Esophagus muscularis mucosa (tissue), 4 donors: Measurements from ENCODE around the gene SDHB. TPM values are rescaled to one million over a fixed set of nuclear protein-coding genes. Genes with fewer than 3 reads are reported as not detected.

Experiments
- DNase-seq: peaks from one replicate; pipeline ENCODE4 v3.0.0-alpha.2; 2017; ENCODE audit errors: extremely low spot score
- H3K27ac ChIP-seq, 4 donors: fragments of 200-600 bp; sonication (generic); replicated peaks in 1 of 4; 1 replicate in 3 of 4; 2 replicates in 1 of 4; pipeline ENCODE4 v1.5.1; 2016 to 2019; ENCODE audit warnings: mild to moderate bottlenecking in 1 of 4
- H3K27me3 ChIP-seq, 4 donors: fragments of 200-600 bp; sonication (generic); one replicate each; pipeline versions ENCODE4 v1.5.1 to v1.6.0; 2016 to 2019
- H3K36me3 ChIP-seq, 4 donors: fragments of 200-600 bp; sonication (generic); one replicate each; pipeline ENCODE4 v1.5.1; 2016 to 2019
- H3K4me1 ChIP-seq, 4 donors: fragments of 200-600 bp; sonication (generic); one replicate each; pipeline ENCODE4 v1.5.1; 2016 to 2019
- H3K4me3 ChIP-seq, 4 donors: fragments of 200-600 bp; sonication (generic); 1 replicate in 2 of 4; 2 replicates in 2 of 4; pipeline ENCODE4 v1.5.1; 2016 to 2019; ENCODE audit warnings: mild to moderate bottlenecking in 4 of 4, moderate library complexity in 1 of 4
- H3K9me3 ChIP-seq, 4 donors: fragments of 200-600 bp; sonication (generic); 1 replicate in 3 of 4; 2 replicates in 1 of 4; pipeline ENCODE4 v1.5.1; 2016 to 2019
- CTCF ChIP-seq, 3 experiments: fragments of 200-600 bp in 2 of 3; fragments of 450-650 bp in 1 of 3; sonication (generic) in 2 of 3; IDR thresholded peaks; one replicate each; pipeline ENCODE4 v1.5.1; 2017 to 2019; ENCODE audit warnings: antibody characterized with exemption in 3 of 3, mild to moderate bottlenecking in 2 of 3, moderate library complexity in 1 of 3
- EP300 ChIP-seq: sonication (generic); formaldehyde crosslinking; IDR thresholded peaks from one replicate; pipeline ENCODE4 v1.6.1; 2017; ENCODE audit warnings: antibody characterized with exemption
- POLR2A ChIP-seq: fragments of 450-650 bp; IDR thresholded peaks from one replicate; pipeline ENCODE4 v1.6.1; 2017; ENCODE audit warnings: antibody characterized with exemption, moderate library complexity, mild to moderate bottlenecking, low read depth
- POLR2AphosphoS5 ChIP-seq, 2 donors: sonication (generic); formaldehyde crosslinking; IDR thresholded peaks; one replicate each; pipeline ENCODE4 v1.6.1; 2017; ENCODE audit warnings: antibody characterized with exemption in 2 of 2
- WGBS: methylation state at CpG from one replicate; pipeline ENCODE4 v1.1.5; 2018; 5-methylcytosine and 5-hydroxymethylcytosine counted together
- intact Hi-C: fragments of 100-400 bp; cut with DNase I; formaldehyde crosslinking; loops from one replicate; pipeline ENCODE4 v1.15.1; 2023
- total RNA-seq, 4 donors: library from RNA; depleted of rRNA; stranded (reverse); fragments of >200 nt; gene quantifications; one replicate each; pipeline versions ENCODE4 v1.1.0 to v1.2.1, GENCODE V29; 2016

The SDHB gene
- total RNA-seq, 4 donors from 2014 or later, result 95.4 to 129 (median 120) TPM

GRCh38 chr1:17086751-17087150, 32.9 kb upstream of the SDHB start:
- Histone ChIP-seq H3K9me3 (no peaks in the 10 kb centered on the region), H3K27me3 (no peaks in the 10 kb centered on the region), H3K4me1 (peaks cover 0 to 9% (median 4%) of the 10 kb centered on the region in 4 donors), H3K36me3 (no peaks in the 10 kb centered on the region), H3K27ac (no peak overlapping the region), H3K4me3 (no peak overlapping the region)
- intact Hi-C loops, result no loop called here
- WGBS, result 74% methylated on average over 6 of the region's 6 CpGs
- TF ChIP-seq CTCF (IDR thresholded peaks at IDR 0.05), result no peak
- TF ChIP-seq POLR2A, result no peak
- no peak for DNase-seq

- no peaks in the 10 kb centered on the region for H3K36me3 ChIP-seq
- H3K4me3 ChIP-seq, result no peak overlapping the region
- WGBS, result 78% methylated on average over 10 of the region's 10 CpGs
- no peaks in the 10 kb centered on the region for H3K9me3 ChIP-seq
- no peaks in the 10 kb centered on the region for H3K4me1 ChIP-seq
- intact Hi-C loops, result no loop called here
- H3K27ac ChIP-seq, result no peak overlapping the region
- no peak for DNase-seq
- TF ChIP-seq POLR2A (no peak), EP300 (no peak), CTCF (IDR thresholded peaks at IDR 0.05) (no peak), POLR2AphosphoS5 (IDR thresholded peaks at IDR 0.05) (no peak)
- H3K27me3 ChIP-seq, result no peaks in the 10 kb centered on the region
Measured at GRCh38 chr1:17084787-17085186, 31.0 kb upstream of the SDHB start.

- H3K36me3 ChIP-seq, result no peaks in the 10 kb centered on the region
- no peak for DNase-seq
- intact Hi-C loops, result no loop called here
- no peak overlapping the region for H3K27ac ChIP-seq
- TF ChIP-seq POLR2A, result no peak
- no peak for TF ChIP-seq EP300
- TF ChIP-seq CTCF (IDR thresholded peaks at IDR 0.05), result no peak
- TF ChIP-seq POLR2AphosphoS5 (IDR thresholded peaks at IDR 0.05), result no peak
- H3K27me3 ChIP-seq, result no peaks in the 10 kb centered on the region
- 87% methylated on average over 3 of the region's 3 CpGs for WGBS
- no peaks in the 10 kb centered on the region for H3K9me3 ChIP-seq
- H3K4me3 ChIP-seq, result no peak overlapping the region
- no peaks in the 10 kb centered on the region for H3K4me1 ChIP-seq
Measured at GRCh38 chr1:17082761-17083160, 28.9 kb upstream of the SDHB start.

- H3K27ac ChIP-seq, result no peak overlapping the region
- no peak overlapping the region for H3K4me3 ChIP-seq
- no peak for TF ChIP-seq EP300
- no peak for TF ChIP-seq POLR2A
- TF ChIP-seq CTCF (IDR thresholded peaks at IDR 0.05), result no peak
- TF ChIP-seq POLR2AphosphoS5 (IDR thresholded peaks at IDR 0.05), result no peak
- DNase-seq, result no peak
- intact Hi-C loops, result no loop called here
- no peaks in the 10 kb centered on the region for H3K9me3 ChIP-seq
- WGBS, result 62% methylated on average over 2 of the region's 2 CpGs
- no peaks in the 10 kb centered on the region for H3K36me3 ChIP-seq
- H3K4me1 ChIP-seq, result no peaks in the 10 kb centered on the region
- H3K27me3 ChIP-seq, result no peaks in the 10 kb centered on the region
Measured at GRCh38 chr1:17081439-17081838, 27.6 kb upstream of the SDHB start.

- intact Hi-C loops, result no loop called here
- no peak for DNase-seq
- Histone ChIP-seq H3K4me3 (no peak overlapping the region), H3K36me3 (no peaks in the 10 kb centered on the region), H3K27me3 (no peaks in the 10 kb centered on the region), H3K27ac (no peak overlapping the region), H3K9me3 (no peaks in the 10 kb centered on the region), H3K4me1 (no peaks in the 10 kb centered on the region)
- TF ChIP-seq EP300, result no peak
- TF ChIP-seq POLR2AphosphoS5 (IDR thresholded peaks at IDR 0.05), result no peak
- no peak for TF ChIP-seq CTCF (IDR thresholded peaks at IDR 0.05)
- no peak for TF ChIP-seq POLR2A
- WGBS, result 75% methylated on average over 4 of the region's 4 CpGs
Measured at GRCh38 chr1:17080880-17081279, 27.0 kb upstream of the SDHB start.
